COLO829 (cell line): ENCODE results near the gene UBE3B.

Experiments used
- DNase-seq: peaks from one replicate; pipeline ENCODE4 v3.0.0; 2012; ENCODE audit warnings: low spot score

The UBE3B gene

GRCh38 chr12:109496306-109496705 is 18.9 kb downstream of the UBE3B start:
- no peak for DNase-seq

DNA sequence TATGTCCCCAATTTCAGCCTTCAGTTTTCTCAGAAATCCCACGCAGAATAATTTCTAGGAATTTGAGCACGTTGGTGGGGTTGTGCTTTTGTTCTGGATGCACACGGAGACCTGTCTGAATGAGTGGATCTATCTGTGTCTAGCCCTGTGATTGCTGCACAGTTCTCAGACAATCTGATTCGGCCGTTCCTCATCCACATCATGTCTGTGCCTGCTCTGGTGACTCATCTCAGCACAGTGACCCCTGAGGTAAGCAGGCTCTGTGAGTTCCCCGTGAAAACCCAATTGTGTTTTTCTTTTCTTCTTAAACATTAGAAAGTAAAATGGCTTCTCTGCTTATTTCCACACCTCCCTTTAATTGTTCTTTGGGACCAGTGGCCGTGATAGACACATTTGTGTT is 20.2 kb downstream of the UBE3B start:
- no peak for DNase-seq

- DNase-seq = no peak
Observed at GRCh38 chr12:109500406-109501185, 23.2 kb downstream of the UBE3B start.

GRCh38 chr12:109501299-109501698 is 23.9 kb downstream of the UBE3B start:
- no peak for DNase-seq

GRCh38 chr12:109502332-109502731 is 24.9 kb downstream of the UBE3B start:
- no peak for DNase-seq

DNA sequence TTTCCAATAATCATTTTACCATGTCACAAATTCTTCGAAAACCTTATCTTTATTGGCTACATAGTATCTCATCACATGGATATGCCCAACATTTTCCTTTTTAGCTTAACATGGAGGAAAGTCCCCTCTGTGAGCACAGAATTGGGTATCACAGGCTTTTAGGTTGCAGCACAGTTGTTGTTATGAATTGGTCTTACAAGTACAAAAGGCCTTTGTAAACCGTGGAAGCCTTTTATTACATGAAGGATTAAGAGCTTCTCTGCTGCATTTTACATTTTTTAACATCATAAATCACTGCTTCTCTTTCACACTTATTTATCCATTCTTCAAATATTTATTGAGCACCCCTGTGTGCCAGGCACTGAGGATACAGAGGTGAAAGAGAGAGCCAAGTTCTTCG is 26.2 kb downstream of the UBE3B start:
- no peak for DNase-seq

DNA sequence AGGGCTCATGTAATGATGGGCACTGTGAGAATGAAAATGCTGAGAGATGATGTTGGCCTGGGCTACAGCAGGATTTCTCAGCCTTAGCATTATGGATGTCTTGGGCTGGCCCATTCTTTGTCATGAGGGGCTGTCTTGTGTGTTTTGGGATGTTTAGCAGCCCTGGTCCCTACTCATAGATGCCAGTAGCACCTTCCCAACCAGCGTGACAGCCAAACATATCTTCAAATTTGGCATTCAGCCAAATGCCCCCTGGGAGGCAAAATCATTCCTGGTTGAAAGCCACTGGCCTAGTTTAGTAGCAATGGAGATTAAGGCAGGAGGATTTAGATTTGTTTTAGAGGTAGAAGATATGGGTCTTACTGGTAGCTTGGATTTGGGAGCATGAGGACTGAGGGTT is 26.6 kb downstream of the UBE3B start:
- no peak for DNase-seq

DNA sequence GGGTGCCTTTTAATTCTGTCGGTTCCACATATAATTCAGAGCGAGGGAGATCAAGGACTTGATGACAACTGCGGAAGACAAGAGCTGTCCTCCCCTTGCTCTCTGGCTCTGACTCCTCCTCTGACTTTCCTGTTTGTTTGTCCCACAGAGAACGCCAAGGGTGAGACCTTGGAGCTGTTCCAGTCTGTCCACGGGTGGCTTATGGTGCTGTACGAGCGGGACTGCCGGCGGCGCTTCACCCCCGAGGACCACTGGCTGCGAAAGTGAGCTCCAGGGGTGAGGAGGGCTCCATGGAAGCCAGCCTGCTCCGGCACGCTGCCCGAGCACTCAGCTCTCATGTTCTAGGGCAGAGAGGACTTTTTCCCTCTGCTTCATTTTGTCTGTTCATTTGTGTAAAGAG is 32.8 kb downstream of the UBE3B start:
- DNase-seq = no peak

- no peak for DNase-seq
Observed at GRCh38 chr12:109512608-109513007, 35.2 kb downstream of the UBE3B start.

DNA sequence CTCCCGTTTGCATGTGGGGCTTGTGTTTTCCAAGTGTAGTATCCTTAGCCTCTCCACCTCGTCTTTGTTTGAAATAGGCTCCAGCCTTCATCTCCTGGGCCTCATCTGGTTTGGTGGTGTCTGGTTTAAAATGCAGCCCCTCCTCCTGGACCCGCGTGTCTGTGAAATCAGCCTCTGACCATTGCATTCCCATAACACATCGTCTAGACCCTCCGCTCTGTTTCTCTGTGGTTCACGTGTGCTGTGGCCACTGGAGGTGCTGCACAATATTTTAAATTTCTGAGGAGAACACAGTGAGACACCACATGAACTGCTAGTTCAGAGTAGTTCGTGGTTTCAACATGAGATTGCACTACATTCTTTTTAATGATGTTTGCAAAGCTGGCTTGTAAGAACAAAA is 35.6 kb downstream of the UBE3B start:
- DNase-seq = no peak

GRCh38 chr12:109513977-109514376 is 36.5 kb downstream of the UBE3B start:
- DNase-seq = no peak

DNA sequence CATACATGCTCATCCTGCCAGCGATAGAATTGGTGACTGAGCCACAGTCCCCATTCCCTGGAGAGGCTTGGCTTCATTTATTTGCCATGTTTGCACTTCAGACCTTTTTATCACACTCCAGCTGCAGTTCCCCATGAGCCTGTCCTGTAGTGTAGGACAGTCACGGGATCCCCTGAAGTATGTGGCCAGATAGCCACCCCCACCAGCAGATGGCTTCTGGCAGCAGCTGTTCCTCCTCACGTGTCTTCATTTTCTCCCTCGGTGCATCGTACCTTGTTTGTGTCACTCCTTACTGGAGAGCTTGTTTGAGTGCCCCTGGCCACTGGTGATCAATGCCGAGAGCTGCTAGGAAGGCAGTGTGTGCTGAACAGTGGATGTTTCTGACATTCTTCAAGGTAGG is 40.2 kb downstream of the UBE3B start:
- no peak for DNase-seq

GRCh38 chr12:109518820-109519665 is 41.6 kb downstream of the UBE3B start:
- peak; percentile 89 for DNase-seq

GRCh38 chr12:109519787-109520186 is 42.4 kb downstream of the UBE3B start:
- DNase-seq = no peak

GRCh38 chr12:109521831-109522230 is 44.4 kb downstream of the UBE3B start:
- DNase-seq = no peak

DNA sequence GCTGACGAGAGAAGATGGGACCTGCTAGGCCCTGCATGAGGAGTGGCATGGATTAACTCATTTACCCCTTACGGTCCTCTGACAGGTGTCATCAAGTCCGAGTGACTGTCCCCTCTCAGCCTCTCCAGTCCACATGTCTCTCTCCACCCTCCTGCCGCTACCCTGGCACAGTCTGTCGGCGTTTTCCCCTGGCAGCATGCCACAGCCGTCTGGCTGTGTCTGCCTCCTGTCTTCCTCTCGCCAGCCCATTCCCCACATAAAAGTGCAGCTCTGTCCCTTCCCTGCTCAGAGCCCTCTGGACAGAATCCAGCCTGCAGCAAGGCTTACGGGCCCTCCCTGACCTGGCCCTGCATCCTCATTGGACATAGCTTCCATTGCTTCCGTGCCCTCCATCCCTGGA is 45.6 kb downstream of the UBE3B start:
- DNase-seq = no peak

DNA sequence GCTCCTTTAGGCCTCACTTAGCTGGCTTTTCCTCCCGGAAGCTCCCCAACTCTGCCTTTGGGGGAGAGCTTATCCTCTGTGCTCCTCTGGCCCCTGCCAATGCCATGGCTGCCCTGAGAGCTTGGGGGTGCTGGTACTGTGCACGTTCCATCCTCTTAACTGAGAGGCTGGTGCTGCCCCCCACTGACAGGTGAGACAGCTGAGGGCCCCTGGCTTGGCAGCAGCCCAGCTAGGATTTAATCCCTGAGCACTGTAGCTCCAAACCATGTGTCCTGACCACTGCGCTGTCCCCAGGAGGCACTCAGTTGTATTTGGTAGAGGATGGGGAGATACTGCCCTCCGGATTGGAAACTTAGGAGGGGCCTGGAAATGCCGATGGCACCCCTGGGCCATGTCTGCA is 46.1 kb downstream of the UBE3B start:
- no peak for DNase-seq

- DNase-seq = no peak
Observed at GRCh38 chr12:109524466-109525278, 47.2 kb downstream of the UBE3B start.

- DNase-seq = no peak
Observed at GRCh38 chr12:109525279-109525585, 47.8 kb downstream of the UBE3B start.

GRCh38 chr12:109527489-109528123 is 50.2 kb downstream of the UBE3B start:
- DNase-seq = no peak

- no peak for DNase-seq
Observed at GRCh38 chr12:109529691-109530640, 52.5 kb downstream of the UBE3B start.
